Neural progenitor cell (in vitro differentiated cells): ENCODE results near the gene KLLN.

Source experiments
- EZH2 ChIP-seq: fragments of 200-600 bp; sonication (generic); IDR thresholded peaks from 2 replicates; pipeline ENCODE4 v1.6.1; 2017; ENCODE audit warnings: antibody characterized with exemption, mild to moderate bottlenecking, moderate library complexity
- TF ChIP-seq, protein P1 (sequence below): fragments of 200-600 bp; sonication (generic); IDR thresholded peaks from 2 replicates; pipeline ENCODE4 v1.5.1; 2017; ENCODE audit warnings: antibody characterized with exemption, mild to moderate bottlenecking

DNA sequence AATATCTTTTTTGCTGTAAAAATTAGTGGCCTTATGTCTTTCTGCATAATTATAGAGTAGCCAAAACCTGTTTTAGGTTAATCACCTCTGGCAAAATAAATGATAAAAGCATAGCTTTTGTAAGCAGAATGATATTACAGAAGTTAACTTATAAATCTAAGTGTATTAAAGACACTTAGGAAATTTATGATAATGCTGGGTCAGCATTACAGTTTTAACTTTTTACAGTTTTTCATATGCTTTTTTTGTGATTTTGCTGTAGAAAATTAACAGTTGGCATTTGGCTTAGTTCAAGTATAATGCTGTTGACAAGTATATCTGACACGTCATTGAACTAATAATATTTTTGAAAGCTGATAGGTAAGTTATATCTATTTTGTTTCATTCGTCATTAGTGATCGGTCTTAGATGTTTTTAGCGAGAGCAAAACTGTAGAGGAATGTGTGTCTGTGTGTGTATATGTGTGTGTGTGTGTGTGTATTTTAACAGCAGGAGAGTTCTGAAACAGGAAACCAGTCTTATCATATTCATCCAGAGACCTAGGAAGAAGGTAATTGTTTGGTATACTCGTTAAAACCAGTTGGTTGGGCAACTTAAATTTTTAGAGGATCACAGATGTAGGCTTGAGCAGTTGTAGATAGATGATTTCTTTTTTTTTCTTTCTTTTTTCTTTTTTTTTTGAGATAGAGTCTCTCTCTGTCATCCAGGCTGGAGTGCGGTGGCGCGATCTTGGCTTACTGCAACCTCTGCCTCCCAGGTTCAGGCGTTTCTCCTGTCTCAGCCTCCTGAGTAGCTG, 15.5 kb upstream of the KLLN start:
- TF ChIP-seq, protein P1, sequence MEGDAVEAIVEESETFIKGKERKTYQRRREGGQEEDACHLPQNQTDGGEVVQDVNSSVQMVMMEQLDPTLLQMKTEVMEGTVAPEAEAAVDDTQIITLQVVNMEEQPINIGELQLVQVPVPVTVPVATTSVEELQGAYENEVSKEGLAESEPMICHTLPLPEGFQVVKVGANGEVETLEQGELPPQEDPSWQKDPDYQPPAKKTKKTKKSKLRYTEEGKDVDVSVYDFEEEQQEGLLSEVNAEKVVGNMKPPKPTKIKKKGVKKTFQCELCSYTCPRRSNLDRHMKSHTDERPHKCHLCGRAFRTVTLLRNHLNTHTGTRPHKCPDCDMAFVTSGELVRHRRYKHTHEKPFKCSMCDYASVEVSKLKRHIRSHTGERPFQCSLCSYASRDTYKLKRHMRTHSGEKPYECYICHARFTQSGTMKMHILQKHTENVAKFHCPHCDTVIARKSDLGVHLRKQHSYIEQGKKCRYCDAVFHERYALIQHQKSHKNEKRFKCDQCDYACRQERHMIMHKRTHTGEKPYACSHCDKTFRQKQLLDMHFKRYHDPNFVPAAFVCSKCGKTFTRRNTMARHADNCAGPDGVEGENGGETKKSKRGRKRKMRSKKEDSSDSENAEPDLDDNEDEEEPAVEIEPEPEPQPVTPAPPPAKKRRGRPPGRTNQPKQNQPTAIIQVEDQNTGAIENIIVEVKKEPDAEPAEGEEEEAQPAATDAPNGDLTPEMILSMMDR = no peak
- TF ChIP-seq EZH2 = no peak
